ENCODE data around the gene PIP4K2A. TPM values are rescaled to one million over a fixed set of nuclear protein-coding genes. Genes with fewer than 3 reads are reported as not detected.

The PIP4K2A gene
- total RNA-seq, 2 donors from 2014 or later: 15.0 to 17.8 TPM

- H3K36me3 Mint-ChIP-seq (ENCODE audit: low read depth): no peaks in the 10 kb centered on the region
- peaks cover 17% of the 10 kb centered on the region for H3K4me1 Mint-ChIP-seq
- Histone ChIP-seq H3K9ac (ENCODE audit: extremely low read depth, low read length, poor library complexity, severe bottlenecking) (no peak overlapping the region), H3K4me3 (ENCODE audit: low read length) (no peak overlapping the region), H3K4me1 (ENCODE audit: control insufficient read depth, insufficient read depth, low read length) (no peaks in the 10 kb centered on the region), H3K36me3 (ENCODE audit: control insufficient read depth, insufficient read depth, low read length) (no peaks in the 10 kb centered on the region), H3K27me3 (ENCODE audit: control insufficient read depth, insufficient read depth, low read length, poor library complexity, severe bottlenecking) (peaks cover 37% of the 10 kb centered on the region), H3K9me3 (ENCODE audit: control insufficient read depth, low read length) (peaks cover 9% of the 10 kb centered on the region), H3K27ac (ENCODE audit: low read depth, low read length) (no peak overlapping the region)
- TF ChIP-seq CTCF (conservative IDR thresholded peaks at IDR 0.05): no peak
- DNase-seq: no peak
- H3K4me3 Mint-ChIP-seq: no peak overlapping the region
- no peak overlapping the region for H3K27ac Mint-ChIP-seq
- H3K9me3 Mint-ChIP-seq: no peaks in the 10 kb centered on the region
- H3K27me3 Mint-ChIP-seq (ENCODE audit: insufficient read depth): peaks cover 33% of the 10 kb centered on the region
- 96 to 100% methylated on average over 5 of the region's 5 CpGs for WGBS, 2 experiments (ENCODE audit: insufficient coverage in 1 of 2, insufficient read length in 1 of 2)
These were observed 8.9 kb downstream of the PIP4K2A start for GRCh38 chr10:22705527-22705926.

GRCh38 chr10:22704942-22705341, 9.4 kb downstream of the PIP4K2A start:
- no peaks in the 10 kb centered on the region for H3K4me1 ChIP-seq (ENCODE audit: control insufficient read depth, insufficient read depth, low read length)
- Mint-ChIP-seq H3K27me3 (ENCODE audit: insufficient read depth) (peaks cover 27% of the 10 kb centered on the region), H3K27ac (no peak overlapping the region), H3K36me3 (ENCODE audit: low read depth) (no peaks in the 10 kb centered on the region), H3K4me1 (peaks cover 22% of the 10 kb centered on the region), H3K9me3 (no peaks in the 10 kb centered on the region), H3K4me3 (no peak overlapping the region)
- TF ChIP-seq CTCF (conservative IDR thresholded peaks at IDR 0.05): no peak
- H3K4me3 ChIP-seq (ENCODE audit: low read length): no peak overlapping the region
- no peak overlapping the region for H3K27ac ChIP-seq (ENCODE audit: low read depth, low read length)
- H3K9me3 ChIP-seq (ENCODE audit: control insufficient read depth, low read length): peaks cover 9% of the 10 kb centered on the region
- WGBS, 2 experiments (ENCODE audit: insufficient coverage in 1 of 2, insufficient read length in 1 of 2): 90 to 93% methylated on average over 3 to 5 of the region's 5 CpGs
- H3K36me3 ChIP-seq (ENCODE audit: control insufficient read depth, insufficient read depth, low read length): no peaks in the 10 kb centered on the region
- DNase-seq: no peak
- H3K27me3 ChIP-seq (ENCODE audit: control insufficient read depth, insufficient read depth, low read length, poor library complexity, severe bottlenecking): peaks cover 31% of the 10 kb centered on the region
- H3K9ac ChIP-seq (ENCODE audit: extremely low read depth, low read length, poor library complexity, severe bottlenecking): no peak overlapping the region

- Histone ChIP-seq H3K4me3 (ENCODE audit: low read length) (no peak overlapping the region), H3K27me3 (ENCODE audit: control insufficient read depth, insufficient read depth, low read length, poor library complexity, severe bottlenecking) (peaks cover 27% of the 10 kb centered on the region), H3K27ac (ENCODE audit: low read depth, low read length) (no peak overlapping the region), H3K36me3 (ENCODE audit: control insufficient read depth, insufficient read depth, low read length) (no peaks in the 10 kb centered on the region), H3K9me3 (ENCODE audit: control insufficient read depth, low read length) (peaks cover 9% of the 10 kb centered on the region), H3K4me1 (ENCODE audit: control insufficient read depth, insufficient read depth, low read length) (no peaks in the 10 kb centered on the region), H3K9ac (ENCODE audit: extremely low read depth, low read length, poor library complexity, severe bottlenecking) (no peak overlapping the region)
- Mint-ChIP-seq H3K9me3 (no peaks in the 10 kb centered on the region), H3K36me3 (ENCODE audit: low read depth) (no peaks in the 10 kb centered on the region), H3K4me3 (no peak overlapping the region), H3K27me3 (ENCODE audit: insufficient read depth) (peaks cover 22% of the 10 kb centered on the region), H3K4me1 (peaks cover 22% of the 10 kb centered on the region), H3K27ac (no peak overlapping the region)
- DNase-seq: no peak
- TF ChIP-seq CTCF (conservative IDR thresholded peaks at IDR 0.05): no peak
- WGBS, 2 experiments (ENCODE audit: insufficient coverage in 1 of 2, insufficient read length in 1 of 2): 95% methylated on average over 4 of the region's 4 CpGs; no CpG with 5 or more reads in 1 of the 2 experiments
These were observed 9.9 kb downstream of the PIP4K2A start for GRCh38 chr10:22704471-22704911.
